KOPT-K1 (cell line): ENCODE measurements around the gene KIAA0232.

ENCODE experiments used
- H3K27ac ChIP-seq: fragments of 200-600 bp; sonication (generic); 2 replicates; pipeline ENCODE4 v1.5.1; 2016; ENCODE audit warnings: antibody characterized with exemption, mild to moderate bottlenecking, low read depth, low read length; ENCODE audit not compliant: poor library complexity, severe bottlenecking
- H3K36me3 ChIP-seq: fragments of 200-600 bp; sonication (generic); 2 replicates; pipeline ENCODE4 v1.5.1; 2017; ENCODE audit warnings: antibody characterized with exemption, mild to moderate bottlenecking, low read length, moderate library complexity; ENCODE audit not compliant: insufficient read depth
- H3K9me3 ChIP-seq: fragments of 200-600 bp; sonication (generic); 2 replicates; pipeline ENCODE4 v1.5.1; 2017; ENCODE audit warnings: antibody characterized with exemption, low read length, mild to moderate bottlenecking; ENCODE audit not compliant: insufficient read depth, poor library complexity, severe bottlenecking

Gene KIAA0232

GRCh38 chr4:6802025-6802424 is 19.5 kb downstream of the KIAA0232 start:
- H3K36me3 ChIP-seq = peaks cover 18% of the 10 kb centered on the region
- no peak overlapping the region for H3K27ac ChIP-seq
- no peaks in the 10 kb centered on the region for H3K9me3 ChIP-seq

- H3K36me3 ChIP-seq = peaks cover 15% of the 10 kb centered on the region
- no peaks in the 10 kb centered on the region for H3K9me3 ChIP-seq
- H3K27ac ChIP-seq = no peak overlapping the region
These were observed 20.1 kb downstream of the KIAA0232 start for GRCh38 chr4:6802626-6803025.

- Histone ChIP-seq H3K9me3 (no peaks in the 10 kb centered on the region), H3K27ac (no peak overlapping the region), H3K36me3 (peaks cover 16% of the 10 kb centered on the region)
These were observed 20.7 kb downstream of the KIAA0232 start for GRCh38 chr4:6803246-6803645.

- Histone ChIP-seq H3K9me3 (no peaks in the 10 kb centered on the region), H3K36me3 (peaks cover 14% of the 10 kb centered on the region), H3K27ac (no peak overlapping the region)
These were observed 21.7 kb downstream of the KIAA0232 start for GRCh38 chr4:6804082-6804752.

- Histone ChIP-seq H3K36me3 (peaks cover 12% of the 10 kb centered on the region), H3K9me3 (no peaks in the 10 kb centered on the region), H3K27ac (no peak overlapping the region)
These were observed 24.5 kb downstream of the KIAA0232 start for GRCh38 chr4:6806924-6807626.

- Histone ChIP-seq H3K27ac (no peak overlapping the region), H3K9me3 (no peaks in the 10 kb centered on the region), H3K36me3 (peaks cover 12% of the 10 kb centered on the region; the same call in 1 of the 2 replicates)
These were observed 25.7 kb downstream of the KIAA0232 start for GRCh38 chr4:6808259-6808658.

- Histone ChIP-seq H3K9me3 (no peaks in the 10 kb centered on the region), H3K36me3 (0 out of 2 replicates have a peak, but pooled peaks cover 8% of the 10 kb centered on the region), H3K27ac (no peak overlapping the region)
These were observed 28.6 kb downstream of the KIAA0232 start for GRCh38 chr4:6811165-6811564.

GRCh38 chr4:6812766-6813165 is 30.2 kb downstream of the KIAA0232 start:
- no peak overlapping the region for H3K27ac ChIP-seq
- H3K36me3 ChIP-seq = 0 out of 2 replicates have a peak, but pooled peaks cover 8% of the 10 kb centered on the region
- peaks cover 5% of the 10 kb centered on the region for H3K9me3 ChIP-seq

- H3K9me3 ChIP-seq = peaks cover 14% of the 10 kb centered on the region
- no peak overlapping the region for H3K27ac ChIP-seq
- H3K36me3 ChIP-seq = peaks cover 12% of the 10 kb centered on the region; the same call in 1 of the 2 replicates
These were observed 31.2 kb downstream of the KIAA0232 start for GRCh38 chr4:6813725-6814124.

- Histone ChIP-seq H3K36me3 (peaks cover 13% of the 10 kb centered on the region; the same call in 1 of the 2 replicates), H3K9me3 (peaks cover 29% of the 10 kb centered on the region), H3K27ac (no peak overlapping the region)
These were observed 32.7 kb downstream of the KIAA0232 start for GRCh38 chr4:6815029-6815836.

GRCh38 chr4:6819295-6819694 is 36.8 kb downstream of the KIAA0232 start:
- Histone ChIP-seq H3K27ac (no peak overlapping the region), H3K36me3 (peaks cover 17% of the 10 kb centered on the region), H3K9me3 (peaks cover 48% of the 10 kb centered on the region)

- H3K27ac ChIP-seq = no peak overlapping the region
- H3K36me3 ChIP-seq = peaks cover 25% of the 10 kb centered on the region
- H3K9me3 ChIP-seq = peaks cover 48% of the 10 kb centered on the region
These were observed 38.2 kb downstream of the KIAA0232 start for GRCh38 chr4:6820695-6821094.

- Histone ChIP-seq H3K36me3 (peaks cover 46% of the 10 kb centered on the region), H3K27ac (no peak overlapping the region), H3K9me3 (peaks cover 31% of the 10 kb centered on the region)
These were observed 41.5 kb downstream of the KIAA0232 start for GRCh38 chr4:6824071-6824470.

- Histone ChIP-seq H3K36me3 (peaks cover 54% of the 10 kb centered on the region), H3K27ac (no peak overlapping the region), H3K9me3 (peaks cover 22% of the 10 kb centered on the region)
These were observed 42.4 kb downstream of the KIAA0232 start for GRCh38 chr4:6824772-6825402.

GRCh38 chr4:6825403-6825802 is 42.9 kb downstream of the KIAA0232 start:
- Histone ChIP-seq H3K27ac (no peak overlapping the region), H3K36me3 (peaks cover 59% of the 10 kb centered on the region), H3K9me3 (peaks cover 18% of the 10 kb centered on the region)
